Activated CD8-positive, alpha-beta T cell treated with anti-CD3 and anti-CD28 coated beads, Interleukin-2, amount 10 ng/mL, durations not matched to agents 7 days and 5 days (primary cell): Measurements from ENCODE around the gene ADAM8. TPM values are rescaled to one million over a fixed set of nuclear protein-coding genes. Genes with fewer than 3 reads are reported as not detected.

ENCODE experiments used
- microRNA-seq: library from miRNA; unstranded; fragments of <30 nt; microRNA quantifications from one replicate; pipeline ENCODE4 v1.2.0, GENCODE V29; 2022
- total RNA-seq, 2 experiments: library from RNA; stranded (reverse); gene quantifications; one replicate each; pipeline ENCODE4 v1.2.3, GENCODE V29; 2021

The ADAM8 gene
- total RNA-seq, 2 experiments from 2014 or later, result 69.9 to 75.5 TPM

Small RNA genes lying within 50 kb of the gene (microRNA-seq; reads per million reads assigned to microRNA genes)
- gene MIR202, result not detected

Other genes with a start within 250 kb of the ADAM8 start
- not detected for gene ADGRA1, start 188.9 kb downstream of the ADAM8 start, total RNA-seq
- under 1 TPM; 0.21 to 0.32 TPM for gene KNDC1, start 116.6 kb downstream of the ADAM8 start, total RNA-seq
- gene UTF1, start 46.7 kb downstream of the ADAM8 start, total RNA-seq, result not detected
- not detected for gene VENTX, start 39.0 kb downstream of the ADAM8 start, total RNA-seq
- 10 to 100 TPM; 53.5 to 59.0 TPM for gene TUBGCP2, start 32.0 kb upstream of the ADAM8 start, total RNA-seq
- 10 to 100 TPM; 61.4 to 62.6 TPM for gene ZNF511, start 32.0 kb upstream of the ADAM8 start, total RNA-seq
- gene CALY, start 60.0 kb upstream of the ADAM8 start, total RNA-seq, result not detected
- gene PRAP1, start 70.5 kb upstream of the ADAM8 start, total RNA-seq, result not detected
- gene FUOM, start 81.2 kb upstream of the ADAM8 start, total RNA-seq, result 10 to 100 TPM; 12.4 to 13.4 TPM
- 10 to 100 TPM; 47.0 to 48.5 TPM for gene ECHS1, start 96.5 kb upstream of the ADAM8 start, total RNA-seq
- gene PAOX, start 102.4 kb upstream of the ADAM8 start, total RNA-seq, result 1 to 10 TPM; 5.8 to 6.5 TPM
- 10 to 100 TPM; 51.8 to 54.8 TPM for gene MTG1, start 117.3 kb upstream of the ADAM8 start, total RNA-seq
- not detected for gene SPRN, start 147.8 kb upstream of the ADAM8 start, total RNA-seq
- 1 to 10 TPM; 2.0 to 2.7 TPM for gene SCART1, start 177.1 kb upstream of the ADAM8 start, total RNA-seq